H9 (cell line): ENCODE measurements around the gene TSEN15. TPM values are rescaled to one million over a fixed set of nuclear protein-coding genes. Genes with fewer than 3 reads are reported as not detected.

ENCODE experiments used
- DNase-seq: peaks from one replicate; pipeline ENCODE4 v3.0.0-alpha.2; 2017
- H2AFZ ChIP-seq: one replicate; pipeline ENCODE4 v1.6.1; 2013; ENCODE audit warnings: mild to moderate bottlenecking, low read length, control low read depth, moderate library complexity
- H2AK5ac ChIP-seq: 2 replicates; pipeline ENCODE4 v1.6.1; 2013; ENCODE audit warnings: low read length, control low read depth, mixed read lengths; ENCODE audit not compliant: insufficient read length
- H2BK120ac ChIP-seq: one replicate; pipeline ENCODE4 v1.6.1; 2013; ENCODE audit warnings: low read depth, mild to moderate bottlenecking, low read length, control low read depth, inconsistent platforms; ENCODE audit not compliant: poor library complexity, severe bottlenecking
- H2BK12ac ChIP-seq: 2 replicates; pipeline ENCODE4 v1.6.1; 2013; ENCODE audit warnings: low read length, control low read depth, mixed read lengths, low read depth; ENCODE audit not compliant: insufficient read length
- H2BK15ac ChIP-seq: 2 replicates; pipeline ENCODE4 v1.6.1; 2013; ENCODE audit warnings: low read depth, low read length, control low read depth
- H2BK20ac ChIP-seq: one replicate; pipeline ENCODE4 v1.6.1; 2013; ENCODE audit warnings: low read depth, mild to moderate bottlenecking, low read length, control low read depth, inconsistent platforms; ENCODE audit not compliant: poor library complexity, severe bottlenecking
- H2BK5ac ChIP-seq: 2 replicates; pipeline ENCODE4 v1.6.1; 2013; ENCODE audit warnings: low read length, control low read depth, mixed read lengths; ENCODE audit not compliant: insufficient read length
- H3K14ac ChIP-seq: 2 replicates; pipeline ENCODE4 v1.6.1; 2013; ENCODE audit warnings: low read length, control low read depth; ENCODE audit not compliant: insufficient read depth
- H3K18ac ChIP-seq: 2 replicates; pipeline ENCODE4 v1.6.1; 2013; ENCODE audit warnings: low read depth, mild to moderate bottlenecking, mixed read lengths, low read length, control low read depth; ENCODE audit not compliant: insufficient read length
- H3K23ac ChIP-seq: 2 replicates; pipeline ENCODE4 v1.6.1; 2013; ENCODE audit warnings: low read length, control low read depth, mixed read lengths, low read depth; ENCODE audit not compliant: insufficient read length
- H3K23me2 ChIP-seq: 2 replicates; pipeline ENCODE4 v1.6.1; 2013; ENCODE audit warnings: low read depth, mild to moderate bottlenecking, mixed read lengths, low read length, control low read depth; ENCODE audit not compliant: insufficient read length, poor library complexity, severe bottlenecking
- H3K27ac ChIP-seq: 2 replicates; pipeline ENCODE4 v1.5.1; 2013; ENCODE audit warnings: low read length, control low read depth, mixed read lengths, low read depth; ENCODE audit not compliant: insufficient read length
- H3K27me3 ChIP-seq: 2 replicates; pipeline ENCODE4 v1.6.1; 2013; ENCODE audit warnings: low read length, control low read depth, inconsistent platforms; ENCODE audit not compliant: insufficient read depth
- H3K4ac ChIP-seq: 2 replicates; pipeline ENCODE4 v1.6.1; 2013; ENCODE audit warnings: low read depth, mild to moderate bottlenecking, control low read depth, inconsistent platforms, low read length, moderate library complexity
- H3K4me1 ChIP-seq: 2 replicates; pipeline ENCODE4 v1.6.1; 2013; ENCODE audit warnings: low read length, control low read depth, inconsistent platforms; ENCODE audit not compliant: insufficient read depth
- H3K4me2 ChIP-seq: 2 replicates; pipeline ENCODE4 v1.6.1; 2013; ENCODE audit warnings: low read length, control low read depth, mixed read lengths; ENCODE audit not compliant: insufficient read length, insufficient read depth
- H3K56ac ChIP-seq: 2 replicates; pipeline ENCODE4 v1.6.1; 2013; ENCODE audit warnings: low read depth, mild to moderate bottlenecking, mixed read lengths, low read length, control low read depth; ENCODE audit not compliant: insufficient read length
- H3K79me1 ChIP-seq: 2 replicates; pipeline ENCODE4 v1.6.1; 2013; ENCODE audit warnings: low read depth, mild to moderate bottlenecking, moderate library complexity, low read length, control low read depth, inconsistent platforms; ENCODE audit not compliant: insufficient read depth, poor library complexity, severe bottlenecking
- H3K79me2 ChIP-seq: 2 replicates; pipeline ENCODE4 v1.6.1; 2013; ENCODE audit warnings: low read length, control low read depth, inconsistent platforms; ENCODE audit not compliant: insufficient read depth
- H3K9ac ChIP-seq: 2 replicates; pipeline ENCODE4 v1.6.1; 2013; ENCODE audit warnings: low read length, control low read depth, mixed read lengths; ENCODE audit not compliant: insufficient read length; ENCODE audit errors: extremely low read depth
- H3K9me3 ChIP-seq: one replicate; pipeline ENCODE4 v1.6.1; 2013; ENCODE audit warnings: low read depth, low read length, inconsistent platforms; ENCODE audit not compliant: control insufficient read depth
- H3T11ph ChIP-seq: one replicate; pipeline ENCODE4 v1.6.1; 2013; ENCODE audit warnings: mild to moderate bottlenecking, low read length, control low read depth, inconsistent platforms
- H4K20me1 ChIP-seq: one replicate; pipeline ENCODE4 v1.6.1; 2013; ENCODE audit not compliant: control insufficient read depth, insufficient read length, insufficient read depth
- H4K5ac ChIP-seq: 2 replicates; pipeline ENCODE4 v1.6.1; 2013; ENCODE audit warnings: low read depth, mild to moderate bottlenecking, mixed read lengths, low read length, control low read depth; ENCODE audit not compliant: insufficient read length
- H4K8ac ChIP-seq: replicated peaks from 2 replicates; pipeline ENCODE4 v1.6.1; 2013; ENCODE audit warnings: low read length, control low read depth, mixed read lengths, low read depth; ENCODE audit not compliant: insufficient read length
- H4K91ac ChIP-seq: 2 replicates; pipeline ENCODE4 v1.6.1; 2013; ENCODE audit warnings: low read depth, mild to moderate bottlenecking, moderate library complexity, mixed read lengths, low read length, control low read depth; ENCODE audit not compliant: insufficient read length
- H3K27ac Mint-ChIP-seq, 3 experiments: 2 replicates in 2 of 3; 3 replicates in 1 of 3; pipeline ENCODE4 v1.8.0; 2020 to 2021; ENCODE audit warnings: mixed read lengths in 3 of 3, mild to moderate bottlenecking in 1 of 3, moderate library complexity in 1 of 3
- H3K27me3 Mint-ChIP-seq: 2 replicates; pipeline ENCODE4 v1.8.0; 2021; ENCODE audit warnings: low read depth, mild to moderate bottlenecking, moderate library complexity, mixed read lengths
- H3K36me3 Mint-ChIP-seq, 3 experiments: 2 replicates in 2 of 3; 3 replicates in 1 of 3; pipeline ENCODE4 v1.8.0; 2020 to 2021; ENCODE audit warnings: low read depth in 3 of 3, mixed read lengths in 3 of 3; ENCODE audit not compliant: insufficient read depth in 1 of 3
- H3K4me1 Mint-ChIP-seq, 2 experiments: 2 replicates each; pipeline ENCODE4 v1.8.0; 2020; ENCODE audit warnings: mixed read lengths in 2 of 2
- H3K4me3 Mint-ChIP-seq, 2 experiments: 2 replicates in 1 of 2; 3 replicates in 1 of 2; pipeline ENCODE4 v1.8.0; 2020 to 2021; ENCODE audit warnings: mild to moderate bottlenecking in 2 of 2, mixed read lengths in 2 of 2, moderate library complexity in 1 of 2
- H3K9me3 Mint-ChIP-seq, 2 experiments: 2 replicates in 1 of 2; 3 replicates in 1 of 2; pipeline ENCODE4 v1.8.0; 2020; ENCODE audit warnings: mild to moderate bottlenecking in 2 of 2, mixed read lengths in 2 of 2, moderate library complexity in 1 of 2
- WGBS: extraction: QIAGEN DNeasy Blood & Tissue Kit; methylation state at CpG from one replicate; pipeline ENCODE4 v1.1.7; 2013; ENCODE audit warnings: missing lambda C conversion rate, low lambda C conversion rate, mixed read lengths; ENCODE audit not compliant: insufficient read length; ENCODE audit errors: extremely low coverage; 5-methylcytosine and 5-hydroxymethylcytosine counted together
- total RNA-seq: library from RNA; stranded (reverse); gene quantifications from 2 replicates; pipeline ENCODE4 v1.2.1, GENCODE V29; 2021
- TF ChIP-seq, protein P1 (sequence below): fragments of 200-600 bp; sonication (generic); conservative IDR thresholded peaks from 3 replicates; pipeline ENCODE4 v1.8.0; 2021; ENCODE audit warnings: antibody characterized with exemption, mild to moderate bottlenecking

Gene TSEN15
- total RNA-seq, 1 experiment from 2014 or later: 21.9 TPM

DNA sequence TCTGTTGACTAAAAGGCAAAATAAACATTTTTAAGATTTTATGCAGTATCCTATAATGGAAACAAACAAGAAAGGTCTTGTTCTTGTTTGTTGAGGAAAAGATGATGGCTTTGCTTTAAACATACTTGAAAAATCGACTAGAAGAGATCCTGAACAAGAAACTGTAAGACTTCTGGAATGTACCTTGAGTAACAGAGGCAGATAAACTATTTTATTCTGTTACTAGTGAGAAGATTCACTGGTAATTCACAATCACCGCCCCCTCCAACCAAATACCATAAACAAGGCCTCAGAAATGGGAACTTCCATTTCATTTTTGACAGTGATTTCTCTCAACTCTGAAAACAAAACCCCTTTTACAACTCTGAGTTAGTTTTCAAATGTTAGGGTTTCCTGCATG lies 18.1 kb downstream of the TSEN15 start:
- Histone ChIP-seq H3K18ac (no peak overlapping the region), H2BK12ac (no peak overlapping the region), H3K23ac (no peak overlapping the region), H3K27me3 (no peaks in the 10 kb centered on the region), H3K9ac (no peak overlapping the region), H3K79me2 (no peaks in the 10 kb centered on the region), H3K56ac (no peak overlapping the region), H4K91ac (no peak overlapping the region), H3K27ac (no peak overlapping the region), H4K20me1 (no peaks in the 10 kb centered on the region), H4K5ac (no peak overlapping the region), H4K8ac (no peak overlapping the region), H2BK15ac (no peak overlapping the region), H3K4me1 (peaks cover 2% of the 10 kb centered on the region; the same call in 1 of the 2 replicates), H2BK5ac (no peak overlapping the region), H3K79me1 (no peaks in the 10 kb centered on the region), H2BK20ac (no peak overlapping the region), H2AK5ac (no peak overlapping the region), H2AFZ (no peak overlapping the region), H3K4me2 (no peak overlapping the region), H2BK120ac (no peak overlapping the region), H3K23me2 (no peaks in the 10 kb centered on the region), H3K9me3 (no peaks in the 10 kb centered on the region), H3K14ac (no peak overlapping the region), H3T11ph (no peak overlapping the region), H3K4ac (no peak overlapping the region)
- no peak overlapping the region for H3K4me3 Mint-ChIP-seq
- H3K36me3 Mint-ChIP-seq: peaks cover 0 to 36% (median 19%) of the 10 kb centered on the region in 3 experiments; a peak in 5 of 7 replicates
- H3K27me3 Mint-ChIP-seq: no peaks in the 10 kb centered on the region
- peaks cover 23 to 27% of the 10 kb centered on the region in 2 experiments for H3K4me1 Mint-ChIP-seq
- H3K9me3 Mint-ChIP-seq: peaks cover 0 to 9% of the 10 kb centered on the region in 2 experiments; a peak in 1 of 5 replicates
- DNase-seq: no peak
- TF ChIP-seq, protein P1, sequence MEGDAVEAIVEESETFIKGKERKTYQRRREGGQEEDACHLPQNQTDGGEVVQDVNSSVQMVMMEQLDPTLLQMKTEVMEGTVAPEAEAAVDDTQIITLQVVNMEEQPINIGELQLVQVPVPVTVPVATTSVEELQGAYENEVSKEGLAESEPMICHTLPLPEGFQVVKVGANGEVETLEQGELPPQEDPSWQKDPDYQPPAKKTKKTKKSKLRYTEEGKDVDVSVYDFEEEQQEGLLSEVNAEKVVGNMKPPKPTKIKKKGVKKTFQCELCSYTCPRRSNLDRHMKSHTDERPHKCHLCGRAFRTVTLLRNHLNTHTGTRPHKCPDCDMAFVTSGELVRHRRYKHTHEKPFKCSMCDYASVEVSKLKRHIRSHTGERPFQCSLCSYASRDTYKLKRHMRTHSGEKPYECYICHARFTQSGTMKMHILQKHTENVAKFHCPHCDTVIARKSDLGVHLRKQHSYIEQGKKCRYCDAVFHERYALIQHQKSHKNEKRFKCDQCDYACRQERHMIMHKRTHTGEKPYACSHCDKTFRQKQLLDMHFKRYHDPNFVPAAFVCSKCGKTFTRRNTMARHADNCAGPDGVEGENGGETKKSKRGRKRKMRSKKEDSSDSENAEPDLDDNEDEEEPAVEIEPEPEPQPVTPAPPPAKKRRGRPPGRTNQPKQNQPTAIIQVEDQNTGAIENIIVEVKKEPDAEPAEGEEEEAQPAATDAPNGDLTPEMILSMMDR: no peak
- WGBS: no CpG with 5 or more reads among the region's 2 CpGs
- H3K27ac Mint-ChIP-seq: no peak overlapping the region
